Measurements from ENCODE around the gene CNKSR2.

CNKSR2 gene

DNA sequence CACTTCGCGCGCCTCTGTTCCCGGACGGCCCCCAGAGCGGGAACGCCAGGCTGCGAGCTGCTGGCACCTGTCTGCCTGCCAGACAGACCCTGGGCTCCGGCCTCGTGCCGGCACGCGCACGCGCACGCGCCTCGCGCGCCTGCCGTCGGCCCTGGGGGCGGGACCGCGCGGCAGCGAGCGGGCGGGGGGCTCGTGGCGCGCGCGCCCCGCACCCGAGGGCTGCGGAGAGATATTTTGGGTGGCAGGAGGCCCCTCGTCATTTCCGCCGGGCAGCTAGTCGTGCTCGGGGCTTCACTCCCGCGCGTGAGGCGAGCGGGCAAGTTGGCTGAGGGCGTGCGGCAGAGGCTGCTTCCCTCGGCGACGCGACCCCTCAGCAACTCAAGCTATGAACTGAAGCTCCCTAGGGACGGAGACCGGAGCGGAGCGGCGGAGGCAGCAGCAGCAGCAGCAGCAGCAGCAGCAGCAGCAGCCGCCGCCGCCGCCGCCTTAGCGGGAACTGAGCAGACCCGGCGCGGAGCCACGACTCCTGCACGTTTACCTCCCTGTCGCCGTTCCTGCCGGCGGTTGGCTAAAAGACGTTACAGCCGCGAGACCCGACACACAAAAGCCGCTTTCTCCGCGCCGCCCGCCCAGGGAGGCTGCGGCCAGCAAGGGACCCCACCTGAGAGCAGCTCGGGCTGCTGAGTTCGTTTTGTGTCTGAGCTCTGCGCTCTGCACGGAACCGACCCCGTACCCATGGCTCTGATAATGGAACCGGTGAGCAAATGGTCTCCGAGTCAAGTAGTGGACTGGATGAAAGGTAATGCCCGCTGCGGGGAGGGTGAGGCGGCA is at the start of gene CNKSR2:
Gene CNKSR2 (plus strand): TSS at position 256 of the 831 bp plus-strand sequence. CDS start 480 bp downstream, at position 736.
- DNase-seq, result peak; percentile 89

DNA sequence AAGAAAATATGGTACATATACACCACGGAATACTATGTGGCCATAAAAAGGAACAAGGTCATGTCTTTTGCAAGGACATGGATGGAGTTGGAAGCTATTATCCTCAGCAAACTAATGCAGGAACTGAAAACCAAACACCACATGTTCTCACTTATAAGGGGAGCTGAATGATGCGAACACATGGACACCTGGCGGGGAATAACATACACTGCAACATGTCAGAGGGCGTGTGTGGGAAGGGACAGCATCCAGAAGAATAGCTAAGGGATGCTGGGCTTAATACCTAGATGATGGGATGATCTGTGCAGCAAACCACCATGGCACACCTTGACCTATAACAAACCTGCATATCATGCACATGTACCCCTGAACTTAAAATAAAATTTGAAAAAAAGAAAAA is 19.5 kb upstream of the CNKSR2 start:
- peak; percentile 19 for DNase-seq

DNA sequence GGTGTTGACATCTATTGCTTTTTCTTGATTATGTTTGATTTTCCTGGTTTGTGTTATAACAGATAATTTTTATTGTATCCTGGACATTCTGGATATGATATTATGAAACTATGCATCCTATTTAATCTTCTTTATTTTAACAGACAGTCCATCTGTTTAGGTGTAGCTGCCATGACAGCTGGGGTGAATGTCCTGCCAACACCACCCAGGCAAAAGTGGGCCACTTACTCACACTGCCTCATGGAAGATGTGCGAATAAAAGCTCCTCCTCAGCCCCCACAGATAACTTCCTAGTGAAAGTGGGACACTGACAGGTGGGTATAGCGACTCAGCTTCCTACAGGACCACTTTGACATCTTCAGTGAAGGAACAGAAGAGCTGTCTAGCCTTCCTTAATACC is 18.4 kb upstream of the CNKSR2 start:
- no peak for DNase-seq

DNA sequence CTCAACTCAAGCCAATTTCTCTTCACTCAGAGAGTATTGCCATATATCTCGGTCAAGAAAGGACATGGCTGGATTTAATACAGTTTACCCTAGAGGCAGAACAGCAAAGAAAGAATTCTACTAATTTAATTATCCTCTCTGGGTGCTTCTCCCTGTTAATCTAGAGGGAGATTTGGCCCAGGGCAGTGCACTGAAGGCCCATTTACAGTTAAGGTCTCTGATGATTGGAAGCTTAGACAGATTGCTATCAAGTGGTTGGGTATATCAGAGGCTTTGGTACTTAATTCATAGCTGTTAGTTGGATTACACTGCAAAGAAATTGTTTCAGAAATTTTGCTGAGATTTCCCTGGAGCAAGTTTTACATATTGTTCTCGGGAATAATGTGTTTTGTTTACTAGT is 4.6 kb upstream of the CNKSR2 start:
- no peak for DNase-seq

DNA sequence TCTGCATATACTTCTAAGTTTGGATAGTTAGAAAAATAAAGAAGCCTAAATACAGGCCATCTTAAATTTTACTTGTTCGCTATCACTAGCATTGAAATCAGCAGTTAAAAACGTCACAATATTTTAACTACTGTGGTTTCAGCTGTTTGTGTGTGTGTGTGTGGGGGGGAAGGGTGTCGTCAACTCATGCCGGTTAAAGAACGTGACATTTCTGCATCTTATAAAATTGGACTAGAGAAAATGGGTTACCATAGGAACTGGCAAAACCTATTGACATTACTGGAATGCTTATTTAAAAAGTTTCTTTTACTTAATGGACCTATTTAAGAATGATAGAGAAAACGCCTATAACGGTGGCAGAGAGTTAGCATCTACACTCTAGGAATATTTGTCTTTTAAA is 1.2 kb upstream of the CNKSR2 start:
- DNase-seq, result peak; percentile 2

DNA sequence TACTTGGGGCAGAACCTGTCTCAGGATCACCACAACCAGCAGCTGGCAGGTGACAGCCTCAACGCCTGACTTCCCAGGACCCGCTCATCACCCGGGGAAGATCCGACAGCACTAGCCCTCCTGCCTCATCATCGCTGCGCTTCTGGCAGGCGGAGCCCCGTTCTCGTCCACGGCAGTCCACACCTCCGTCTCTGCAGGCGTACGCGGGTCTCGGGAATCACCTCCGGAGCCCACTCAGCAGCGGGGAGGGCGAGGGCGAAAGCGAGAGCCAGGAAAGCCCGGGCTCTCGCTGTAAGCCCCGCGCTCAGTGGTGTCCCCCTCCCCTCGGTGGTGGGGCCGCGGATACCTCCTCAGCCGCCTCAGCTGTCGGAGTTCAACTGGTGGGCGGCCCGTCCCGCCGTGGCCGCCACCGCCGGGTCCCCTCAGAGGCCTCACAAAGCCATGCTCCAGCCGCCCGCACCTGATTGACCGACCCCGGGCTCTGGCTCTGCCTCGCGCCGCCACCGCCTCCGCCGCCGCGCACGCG is 518 bp upstream of the CNKSR2 start:
- peak; percentile 77 for DNase-seq

DNA sequence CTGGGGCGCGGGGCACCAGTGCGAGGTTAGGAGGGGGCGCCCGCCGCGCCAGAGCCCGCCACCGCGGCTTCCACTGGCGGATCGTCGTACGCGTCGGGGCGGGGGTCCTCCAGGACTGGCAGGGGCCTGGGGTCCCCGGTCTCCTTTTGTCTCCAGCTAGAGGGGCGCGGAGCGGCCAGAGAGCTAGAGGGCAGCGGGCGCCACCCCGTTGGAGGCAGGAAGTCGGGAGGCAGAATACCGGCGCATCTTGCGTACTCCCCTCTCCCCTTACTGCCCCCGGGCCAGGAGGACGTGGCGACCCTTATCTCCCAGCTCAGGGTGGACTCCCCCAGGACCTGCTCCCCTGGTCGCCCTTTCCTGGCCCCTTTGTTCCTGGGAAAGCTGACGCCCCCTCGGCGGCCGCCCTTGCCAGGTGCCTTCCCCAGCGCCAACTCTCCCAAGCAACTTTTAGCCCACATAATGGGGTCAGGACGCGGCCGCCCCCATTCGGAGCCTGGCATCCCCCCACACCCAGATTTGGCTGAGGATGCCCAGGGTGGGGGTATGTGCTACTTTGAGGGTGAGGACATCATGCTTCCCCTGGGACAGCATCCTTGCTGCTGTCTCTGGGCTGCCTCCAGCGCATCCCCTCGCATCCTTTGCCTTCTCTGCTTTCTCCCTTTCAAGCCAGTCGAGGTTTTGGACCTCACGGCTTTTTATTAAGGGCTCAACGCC is 933 bp downstream of the CNKSR2 start:
- peak; percentile 33 for DNase-seq

DNA sequence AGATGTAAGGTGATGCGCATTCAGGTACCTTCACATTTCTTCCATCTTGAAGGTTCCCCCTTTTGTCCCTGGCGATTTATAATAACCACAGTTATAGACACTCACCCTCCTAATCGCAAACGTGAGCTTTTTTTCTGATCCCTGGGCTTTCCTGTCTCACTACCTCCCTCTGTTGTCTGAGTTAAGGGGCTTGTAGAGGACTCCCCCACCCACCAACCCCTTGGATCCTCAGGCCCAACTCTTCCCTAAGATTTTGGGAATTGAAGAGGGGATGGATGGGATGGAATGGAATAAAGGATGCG is 1.4 kb downstream of the CNKSR2 start:
- DNase-seq, result peak; percentile 42

DNA sequence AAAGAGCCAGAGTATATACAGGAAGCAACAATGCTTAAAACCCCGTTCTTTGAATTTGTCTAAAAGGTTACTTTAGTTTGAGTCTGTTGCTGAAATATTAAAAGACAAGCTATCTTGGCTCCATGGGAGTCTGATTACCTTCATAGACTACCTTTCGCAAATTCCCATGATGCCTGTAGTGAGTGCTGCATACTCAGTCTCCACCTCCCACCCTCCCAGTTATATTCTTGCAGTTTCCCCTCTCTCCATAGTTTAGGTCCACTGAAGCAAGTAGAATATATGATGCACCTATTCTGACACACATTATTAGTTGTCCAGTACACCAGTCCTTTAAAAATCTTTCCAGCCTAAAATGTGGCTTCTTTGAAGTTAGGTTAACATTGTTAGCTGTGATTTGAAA is 2.4 kb downstream of the CNKSR2 start:
- DNase-seq, result no peak

DNA sequence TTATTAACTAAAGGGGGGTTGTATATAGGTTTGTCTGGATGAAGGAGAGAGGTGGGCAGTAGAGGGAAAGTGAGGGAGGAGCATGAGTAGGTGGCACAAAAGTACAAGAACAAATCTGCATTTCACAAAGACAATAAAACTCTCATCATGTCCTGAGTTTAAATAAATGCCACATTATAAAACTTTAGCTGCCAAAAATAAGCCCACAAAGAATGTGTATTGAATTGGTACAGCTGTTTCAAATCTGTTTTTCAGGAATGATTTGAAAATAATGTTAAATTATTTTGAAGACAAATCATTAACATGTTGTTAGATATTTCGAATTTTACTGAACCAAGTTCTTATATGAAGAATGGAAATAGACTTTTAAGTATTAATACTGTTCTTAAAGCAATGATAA is 5.8 kb downstream of the CNKSR2 start:
- DNase-seq, result no peak

DNA sequence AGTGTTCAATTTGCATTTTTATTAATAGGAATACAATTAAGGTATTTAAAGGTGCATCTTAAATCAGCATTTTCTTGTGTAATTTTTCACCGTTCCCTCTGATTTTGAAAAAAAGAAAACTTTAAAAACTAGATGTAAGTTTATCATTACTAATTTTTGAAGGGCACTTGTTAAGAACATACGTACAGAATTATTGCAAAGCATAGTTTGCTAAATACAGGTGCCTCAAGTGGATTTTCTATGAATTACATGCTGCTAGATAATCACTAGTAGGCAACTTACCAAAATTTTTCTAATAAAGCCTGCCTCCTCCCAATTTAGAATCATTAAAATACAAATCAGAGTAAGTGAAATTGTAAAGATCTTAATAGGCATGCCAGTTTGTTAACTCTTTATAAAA is 8.5 kb downstream of the CNKSR2 start:
- no peak for DNase-seq

DNA sequence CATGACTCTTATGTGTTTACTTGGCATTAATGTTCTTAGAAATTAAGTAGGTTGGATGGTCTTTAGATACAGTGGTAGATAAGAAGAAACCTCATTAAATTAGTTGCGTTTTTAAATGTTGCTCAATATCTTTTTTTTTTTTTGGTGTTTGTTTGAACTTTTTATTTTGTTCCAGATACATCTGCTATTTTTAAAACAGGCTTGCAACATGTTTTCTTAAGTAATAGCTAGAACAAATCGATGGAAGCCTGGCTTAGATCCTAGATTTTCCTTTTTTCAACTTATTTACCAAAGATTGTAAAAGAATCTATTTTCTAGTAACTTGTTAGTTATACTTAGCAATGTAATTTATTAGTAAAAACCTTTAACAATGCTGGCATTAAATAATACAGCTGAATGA is 9.3 kb downstream of the CNKSR2 start:
- no peak for DNase-seq

DNA sequence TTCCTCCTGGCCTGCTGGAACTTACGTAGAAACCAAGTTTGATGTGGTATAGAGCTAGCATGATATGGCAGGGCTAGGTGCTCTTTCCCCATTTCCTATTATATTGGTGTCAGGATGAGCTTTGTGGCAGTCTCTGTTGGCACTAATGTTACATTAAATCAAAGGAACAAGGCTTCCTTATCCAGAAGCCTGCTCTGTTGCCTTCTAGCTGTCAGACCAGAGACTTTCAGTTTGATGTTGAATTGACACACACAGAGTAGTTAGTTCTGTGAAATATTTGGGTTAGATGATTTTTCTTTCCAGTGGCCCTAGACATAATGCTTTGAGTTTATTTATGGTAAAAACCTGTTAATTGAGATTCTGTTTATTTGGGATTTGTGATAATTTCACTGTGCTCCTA is 10.0 kb downstream of the CNKSR2 start:
- no peak for DNase-seq

DNA sequence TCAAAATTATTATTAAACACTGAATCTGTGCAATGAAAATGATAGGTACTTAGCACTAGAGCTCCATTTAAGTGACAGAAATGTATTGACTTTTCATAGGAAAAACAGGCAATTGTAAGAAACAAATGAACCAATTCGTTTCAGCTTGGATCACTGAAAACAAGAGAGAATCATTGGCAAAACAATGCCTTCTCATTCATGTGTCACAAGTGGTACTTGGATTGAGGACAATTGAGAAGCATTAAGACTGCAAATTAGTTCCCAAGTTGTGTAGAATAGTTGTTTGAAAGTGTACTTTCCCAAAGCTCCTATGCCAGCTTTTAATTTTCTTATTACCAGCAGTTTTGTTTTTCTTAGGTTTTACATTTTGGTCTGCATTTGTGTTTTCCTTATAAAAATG is 20.6 kb downstream of the CNKSR2 start:
- DNase-seq, result no peak

DNA sequence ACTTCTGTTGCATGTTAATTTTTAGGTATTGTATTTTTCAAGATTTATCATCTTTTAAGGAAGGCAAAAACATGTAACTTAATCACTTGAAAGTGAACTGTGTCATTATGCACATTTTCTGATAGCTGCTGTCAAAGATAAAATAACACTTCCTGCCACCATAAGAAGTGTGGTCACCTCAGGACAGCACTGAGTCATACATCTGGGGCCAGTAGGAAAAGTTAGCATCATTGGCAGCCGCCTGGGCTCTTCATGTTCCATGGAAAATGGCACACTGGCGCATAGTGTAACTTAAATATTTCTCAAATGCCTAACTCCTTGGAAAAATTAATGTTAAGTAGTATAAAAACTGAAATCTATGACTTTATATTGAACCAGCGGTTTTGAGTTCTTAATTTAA is 24.2 kb downstream of the CNKSR2 start:
- no peak for DNase-seq

DNA sequence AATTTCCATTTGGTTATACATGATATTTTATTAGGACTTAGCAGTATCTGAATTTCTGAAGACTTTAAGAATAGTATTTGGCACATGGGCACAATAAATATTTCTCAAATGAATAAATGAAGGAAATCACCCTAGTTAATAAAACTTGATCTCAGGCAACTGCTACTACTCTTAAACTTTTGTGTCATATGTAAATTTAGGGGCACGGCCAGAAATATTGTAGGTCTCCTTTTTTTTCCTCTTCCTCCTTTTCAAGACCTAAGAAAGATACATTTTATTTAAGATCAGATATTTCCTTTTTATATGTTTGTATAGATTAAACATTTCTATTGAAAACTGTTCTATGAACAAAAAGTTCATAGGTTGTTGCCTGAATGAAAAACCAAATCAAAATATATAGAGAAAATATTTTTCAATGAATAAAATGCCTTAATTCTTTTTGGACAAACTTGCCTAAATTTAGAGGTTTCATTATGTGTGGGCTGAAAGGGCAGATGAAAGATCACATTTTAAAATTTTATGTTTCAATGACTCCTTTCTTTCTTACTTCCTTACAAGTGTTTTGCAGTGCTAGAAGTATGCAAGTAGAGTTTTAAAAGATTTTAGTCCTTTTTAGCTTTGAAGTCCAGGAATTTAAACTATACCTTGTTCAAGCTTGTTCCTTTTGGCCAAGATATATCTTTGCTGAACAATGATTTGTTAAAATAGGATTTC is 26.3 kb downstream of the CNKSR2 start:
- DNase-seq, result no peak

DNA sequence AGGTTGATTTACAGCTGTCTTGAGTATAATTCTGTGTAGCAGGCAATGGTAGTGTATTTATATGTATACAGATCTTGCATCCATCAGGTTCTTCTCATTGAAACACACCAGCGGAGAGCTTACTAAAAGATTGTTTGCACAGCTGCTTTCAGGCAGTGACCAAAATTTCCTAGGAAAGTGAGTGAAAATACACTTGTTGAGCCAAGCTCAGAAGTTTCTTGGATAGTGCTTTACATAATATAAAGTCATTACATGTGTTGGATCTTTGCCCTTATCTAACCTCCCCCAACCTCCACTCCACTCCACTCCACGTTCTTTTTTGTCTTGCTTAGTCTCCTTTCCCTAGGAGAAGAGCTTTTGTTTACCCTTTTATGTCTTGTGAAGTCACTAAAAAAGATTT is 34.1 kb downstream of the CNKSR2 start:
- DNase-seq, result peak; percentile 58

DNA sequence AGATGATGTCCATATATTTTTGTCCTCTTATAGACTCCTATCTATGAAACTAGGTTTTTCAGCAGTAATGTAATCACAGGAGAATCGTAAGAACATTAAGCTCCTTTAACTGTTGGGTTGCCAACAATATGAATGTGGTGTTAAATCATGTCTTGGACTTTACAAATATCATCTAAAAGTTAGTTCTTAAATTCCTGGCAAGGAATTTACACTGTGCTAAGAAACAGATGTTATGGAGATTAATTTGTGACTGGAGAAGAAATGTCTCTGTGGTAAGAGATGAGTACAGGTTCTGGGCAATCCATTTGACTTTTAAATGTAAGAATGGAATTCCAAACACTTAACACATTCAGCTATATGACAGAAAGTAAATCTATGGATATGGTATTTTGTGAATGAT is 34.6 kb downstream of the CNKSR2 start:
- no peak for DNase-seq

DNA sequence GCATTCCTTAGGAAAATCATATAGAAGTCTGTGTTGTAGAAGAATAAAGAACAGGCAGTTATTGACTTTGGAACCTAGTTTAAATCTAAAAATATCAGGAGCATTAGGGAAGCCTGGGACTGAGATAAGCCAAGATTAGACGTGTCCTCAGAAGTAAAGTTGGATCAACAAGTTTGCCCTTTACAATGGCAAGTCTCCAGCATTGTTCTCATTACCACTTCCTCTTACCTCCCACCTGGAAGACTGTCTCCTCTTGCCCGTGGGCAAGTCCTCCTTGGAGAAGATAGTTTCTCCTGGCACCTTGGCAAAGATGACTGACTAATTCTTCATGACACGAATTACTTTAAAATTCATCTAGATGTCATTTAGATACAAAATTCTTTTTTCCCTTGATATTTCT is 37.8 kb downstream of the CNKSR2 start:
- no peak for DNase-seq

DNA sequence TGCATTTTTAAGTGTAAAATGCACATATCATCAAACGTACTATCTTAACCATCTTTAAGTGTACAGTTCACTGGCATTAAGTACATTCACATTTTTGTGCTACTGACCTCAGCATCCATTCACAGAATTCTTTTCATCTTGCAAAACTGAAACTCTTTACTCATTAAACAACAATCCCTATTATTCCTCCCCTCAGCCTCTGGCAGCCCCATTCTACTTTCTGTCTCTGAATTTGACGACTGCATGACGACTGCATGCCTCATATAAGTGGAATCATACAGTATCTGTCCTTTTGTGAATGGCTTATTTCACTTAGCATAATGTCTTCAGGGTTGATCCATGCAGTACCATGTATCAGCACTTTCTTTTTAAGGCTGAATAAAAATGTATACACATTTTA is 38.7 kb downstream of the CNKSR2 start:
- DNase-seq, result no peak

DNA sequence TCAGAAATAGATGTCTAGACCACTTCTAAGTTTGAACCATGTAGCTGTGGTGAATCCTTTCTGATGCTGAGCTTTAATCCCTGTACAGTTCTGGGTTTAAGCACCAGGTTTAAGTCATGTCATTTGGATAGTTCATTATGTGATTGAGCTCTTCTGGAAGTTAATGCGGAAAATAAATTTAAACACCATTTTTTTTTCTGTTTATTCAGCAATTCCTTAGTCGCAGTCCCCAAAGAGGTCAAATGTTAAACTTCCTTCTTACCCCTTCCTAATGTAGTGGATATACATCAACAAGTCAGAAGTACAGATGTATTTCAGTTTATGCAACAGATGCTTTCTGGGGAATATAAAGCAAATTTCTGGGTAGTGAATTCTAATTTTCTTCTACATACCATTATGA is 52.9 kb downstream of the CNKSR2 start:
- no peak for DNase-seq

DNA sequence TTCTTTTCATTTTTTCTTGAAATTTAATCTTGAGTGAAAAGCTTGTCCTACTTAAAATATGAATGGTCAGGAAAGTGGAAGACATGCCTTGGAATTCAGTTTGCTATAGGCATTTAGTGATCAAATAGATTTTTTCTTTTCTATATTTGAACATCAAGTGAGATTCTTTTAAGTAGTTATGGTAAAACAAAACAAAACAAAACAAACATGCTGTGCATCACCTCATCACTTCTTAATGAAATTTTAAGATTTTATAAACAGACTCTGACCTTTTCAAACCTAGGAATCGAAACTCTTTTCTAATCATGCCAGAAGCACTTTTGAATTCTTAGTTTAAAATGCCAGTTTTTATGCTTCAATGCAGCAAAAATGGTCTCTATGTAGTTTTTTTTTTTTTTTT is 62.8 kb downstream of the CNKSR2 start:
- no peak for DNase-seq

DNA sequence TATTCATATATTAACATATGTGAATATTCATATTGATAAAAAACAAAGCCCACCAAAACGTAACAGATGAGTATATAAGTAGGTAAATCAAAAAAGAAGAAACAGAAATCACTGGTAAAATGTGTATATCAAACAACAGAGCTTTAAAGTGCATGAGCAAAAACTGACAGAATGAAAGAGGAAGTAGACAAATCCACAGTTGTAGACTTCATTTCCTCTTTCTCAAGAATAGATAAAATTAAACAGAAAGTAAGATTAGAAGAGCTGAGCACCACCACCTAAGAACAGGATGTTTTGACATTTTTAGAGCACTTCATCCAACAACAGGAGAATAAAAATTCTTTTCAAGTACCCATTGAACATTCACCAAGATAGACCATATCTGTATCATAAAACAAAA is 64.6 kb downstream of the CNKSR2 start:
- DNase-seq, result no peak

DNA sequence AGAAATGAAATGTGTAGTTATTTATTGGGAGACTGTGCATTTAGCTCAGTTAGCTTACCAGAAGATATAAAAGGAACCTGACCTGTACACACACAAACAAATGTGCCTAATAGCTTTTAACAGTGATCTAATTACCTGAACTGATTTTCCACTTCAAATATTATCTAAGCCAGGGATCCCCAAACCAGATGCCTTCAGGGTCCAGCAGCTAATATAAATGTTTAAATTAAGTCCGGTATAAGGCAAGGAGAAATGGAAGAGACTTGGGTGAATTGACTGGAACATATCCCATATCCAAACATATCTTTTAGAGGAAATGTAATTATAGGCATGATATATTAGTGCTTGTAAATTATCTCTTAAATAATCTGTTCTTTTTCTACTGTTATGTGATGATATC is 66.7 kb downstream of the CNKSR2 start:
- no peak for DNase-seq

All from NCI-H146 (cell line).